Stomach (tissue), 4 donors: ENCODE measurements around the gene LIN9.

Experiments used
- POLR2A ChIP-seq, 4 donors: fragments of 450-650 bp; IDR thresholded peaks; one replicate each; pipeline ENCODE4 v1.6.1; 2016; ENCODE audit warnings: antibody characterized with exemption in 4 of 4, control low read depth in 2 of 4, mild to moderate bottlenecking in 1 of 4, moderate library complexity in 1 of 4
- POLR2AphosphoS5 ChIP-seq, 3 donors: sonication (generic); formaldehyde crosslinking; IDR thresholded peaks; one replicate each; pipeline ENCODE4 v1.6.1; 2016; ENCODE audit warnings: antibody characterized with exemption in 3 of 3
- TF ChIP-seq, protein P1 (sequence below), 7 experiments: fragments of 450-650 bp in 4 of 7; fragments of 200-600 bp in 3 of 7; sonication (generic) in 3 of 7; IDR thresholded peaks; one replicate each; pipeline ENCODE4 v1.5.1; 2016 to 2019; ENCODE audit warnings: antibody characterized with exemption in 7 of 7, control low read depth in 2 of 7, mild to moderate bottlenecking in 1 of 7

DNA sequence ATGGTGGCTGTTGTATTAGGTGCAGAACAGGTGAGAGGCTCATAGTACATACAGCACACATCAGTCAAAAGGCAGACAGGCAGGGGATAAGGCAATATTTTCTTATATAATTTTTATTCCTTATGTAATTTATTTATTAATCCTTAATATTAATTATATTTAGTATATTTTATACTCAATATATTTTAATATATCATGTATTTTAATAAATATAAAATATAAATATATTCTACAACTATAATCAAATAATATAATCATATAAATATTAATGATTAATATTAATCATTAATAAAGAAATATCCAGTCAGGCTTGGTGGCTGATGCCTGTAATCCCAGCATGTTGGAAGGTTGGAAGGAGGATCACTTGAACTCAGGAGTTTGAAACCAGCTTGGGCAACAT is 104.8 kb downstream of the LIN9 start:
- TF ChIP-seq, protein P1, sequence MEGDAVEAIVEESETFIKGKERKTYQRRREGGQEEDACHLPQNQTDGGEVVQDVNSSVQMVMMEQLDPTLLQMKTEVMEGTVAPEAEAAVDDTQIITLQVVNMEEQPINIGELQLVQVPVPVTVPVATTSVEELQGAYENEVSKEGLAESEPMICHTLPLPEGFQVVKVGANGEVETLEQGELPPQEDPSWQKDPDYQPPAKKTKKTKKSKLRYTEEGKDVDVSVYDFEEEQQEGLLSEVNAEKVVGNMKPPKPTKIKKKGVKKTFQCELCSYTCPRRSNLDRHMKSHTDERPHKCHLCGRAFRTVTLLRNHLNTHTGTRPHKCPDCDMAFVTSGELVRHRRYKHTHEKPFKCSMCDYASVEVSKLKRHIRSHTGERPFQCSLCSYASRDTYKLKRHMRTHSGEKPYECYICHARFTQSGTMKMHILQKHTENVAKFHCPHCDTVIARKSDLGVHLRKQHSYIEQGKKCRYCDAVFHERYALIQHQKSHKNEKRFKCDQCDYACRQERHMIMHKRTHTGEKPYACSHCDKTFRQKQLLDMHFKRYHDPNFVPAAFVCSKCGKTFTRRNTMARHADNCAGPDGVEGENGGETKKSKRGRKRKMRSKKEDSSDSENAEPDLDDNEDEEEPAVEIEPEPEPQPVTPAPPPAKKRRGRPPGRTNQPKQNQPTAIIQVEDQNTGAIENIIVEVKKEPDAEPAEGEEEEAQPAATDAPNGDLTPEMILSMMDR (IDR thresholded peaks at IDR 0.05): no peak
- no peak for TF ChIP-seq POLR2AphosphoS5 (IDR thresholded peaks at IDR 0.05)
- no peak for TF ChIP-seq POLR2A (IDR thresholded peaks at IDR 0.05)
